ENCODE measurements around the gene INTS3. TPM values are rescaled to one million over a fixed set of nuclear protein-coding genes. Genes with fewer than 3 reads are reported as not detected.

Gene INTS3
- total RNA-seq, 2 experiments from 2014 or later: 53.6 to 57.2 TPM

DNA sequence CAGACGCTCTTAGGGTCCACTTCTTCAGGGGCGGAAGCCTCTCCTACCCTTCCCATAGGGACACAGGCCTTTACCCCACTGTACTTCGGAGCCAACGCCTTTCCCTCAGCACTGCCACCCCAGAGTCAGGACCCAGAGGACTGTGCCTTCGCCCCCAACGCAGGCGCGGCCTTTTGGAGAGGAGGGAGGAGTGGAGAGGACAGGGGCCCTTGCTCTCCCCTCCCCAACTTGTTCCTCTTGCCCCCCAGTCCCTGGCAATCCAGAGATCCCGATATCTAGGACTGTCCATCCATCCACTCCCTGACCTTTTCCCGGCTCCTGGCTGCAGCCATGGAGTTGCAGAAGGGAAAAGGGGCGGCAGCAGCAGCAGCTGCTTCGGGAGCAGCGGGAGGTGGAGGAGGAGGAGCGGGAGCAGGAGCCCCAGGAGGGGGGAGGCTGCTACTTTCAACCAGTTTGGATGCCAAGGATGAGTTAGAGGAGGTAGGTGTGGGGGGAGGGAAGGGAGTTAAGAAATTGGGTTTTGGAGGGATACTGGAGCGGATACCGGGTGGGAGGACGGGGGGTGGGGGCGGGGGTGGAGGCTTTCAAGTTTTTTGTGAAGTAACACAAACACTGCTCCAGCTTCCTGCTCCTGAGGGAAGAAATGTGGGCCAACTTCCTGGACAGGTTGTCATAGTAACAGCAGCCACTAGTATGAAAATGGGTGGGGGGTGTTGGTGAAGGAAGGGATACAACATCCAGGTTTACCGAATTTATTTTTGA, 636 bp downstream of the INTS3 start:
- ATAC-seq (ENCODE audit: low read depth): no peak
- Mint-ChIP-seq H3K4me3 (peak overlapping the region; percentile 96), H3K4me1 (peaks cover 25% of the 10 kb centered on the region), H3K27ac (peak overlapping the region; percentile 94), H3K27me3 (no peaks in the 10 kb centered on the region), H3K9me3 (no peaks in the 10 kb centered on the region), H3K36me3 (peaks cover 4% of the 10 kb centered on the region)
- POLR2A ChIA-PET: interaction anchor here (0.6 to 2.5 kb wide), 11 partner anchors 47 to 424 kb away, joined by 3 to 11 read pairs (median 5); partner anchors contain the start of genes CHTOP, JTB, RPS27 and SLC27A3
- DNase-seq: peak; percentile 55

DNA sequence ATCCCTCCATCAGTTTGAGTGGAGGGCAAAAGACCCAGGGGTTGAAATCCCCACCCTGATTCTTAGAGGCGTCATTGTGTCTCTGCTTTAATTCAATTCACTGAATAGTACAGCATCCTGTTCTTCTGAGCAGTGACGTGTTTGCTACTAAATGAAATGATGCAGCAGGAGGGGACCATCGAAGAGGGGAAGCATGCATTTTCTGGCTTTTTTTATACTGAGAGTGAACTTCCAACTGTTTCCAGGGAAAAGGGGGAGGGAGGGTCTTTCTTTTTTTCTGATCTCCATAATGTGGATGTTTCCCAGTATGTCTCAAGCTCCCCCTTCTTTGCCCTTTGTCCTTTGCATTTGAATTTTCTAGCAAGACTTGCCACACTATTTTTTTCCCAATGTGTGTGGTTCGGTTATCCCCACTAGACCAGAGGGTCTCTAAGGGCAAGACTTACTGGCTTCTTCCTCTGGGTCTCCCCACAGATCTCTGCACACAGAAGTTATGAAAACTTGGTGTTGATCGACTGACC, 2.7 kb downstream of the INTS3 start:
- Mint-ChIP-seq H3K4me1 (peaks cover 30% of the 10 kb centered on the region), H3K27ac (peak overlapping the region; percentile 56), H3K4me3 (peak overlapping the region; percentile 25), H3K27me3 (no peaks in the 10 kb centered on the region), H3K36me3 (peaks cover 4% of the 10 kb centered on the region), H3K9me3 (no peaks in the 10 kb centered on the region)
- DNase-seq (no peak), ATAC-seq (ENCODE audit: low read depth) (no peak)
- POLR2A ChIA-PET: no interaction called here

DNA sequence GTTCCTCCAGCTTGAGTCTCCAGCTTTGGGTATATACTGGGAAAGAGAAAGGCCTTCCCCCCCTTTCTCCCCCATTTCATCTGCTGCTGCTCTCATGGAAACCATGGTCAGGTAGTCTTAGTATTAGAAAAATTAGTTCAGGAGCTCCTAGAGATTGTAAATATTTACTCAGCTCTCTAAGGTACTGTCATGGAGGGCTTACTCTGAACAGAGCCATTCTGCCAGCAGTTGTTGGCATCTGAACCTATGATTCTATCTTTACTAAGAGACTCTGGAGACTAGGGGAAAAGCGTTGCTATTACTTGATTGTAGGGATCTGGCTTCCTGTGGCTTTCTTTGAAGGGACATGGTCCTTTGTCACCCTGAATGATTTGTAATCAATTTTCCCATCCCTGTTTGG, 6.1 kb downstream of the INTS3 start:
- POLR2A ChIA-PET: no interaction called here
- no peak overlapping the region for H3K27ac Mint-ChIP-seq
- DNase-seq: no peak

DNA sequence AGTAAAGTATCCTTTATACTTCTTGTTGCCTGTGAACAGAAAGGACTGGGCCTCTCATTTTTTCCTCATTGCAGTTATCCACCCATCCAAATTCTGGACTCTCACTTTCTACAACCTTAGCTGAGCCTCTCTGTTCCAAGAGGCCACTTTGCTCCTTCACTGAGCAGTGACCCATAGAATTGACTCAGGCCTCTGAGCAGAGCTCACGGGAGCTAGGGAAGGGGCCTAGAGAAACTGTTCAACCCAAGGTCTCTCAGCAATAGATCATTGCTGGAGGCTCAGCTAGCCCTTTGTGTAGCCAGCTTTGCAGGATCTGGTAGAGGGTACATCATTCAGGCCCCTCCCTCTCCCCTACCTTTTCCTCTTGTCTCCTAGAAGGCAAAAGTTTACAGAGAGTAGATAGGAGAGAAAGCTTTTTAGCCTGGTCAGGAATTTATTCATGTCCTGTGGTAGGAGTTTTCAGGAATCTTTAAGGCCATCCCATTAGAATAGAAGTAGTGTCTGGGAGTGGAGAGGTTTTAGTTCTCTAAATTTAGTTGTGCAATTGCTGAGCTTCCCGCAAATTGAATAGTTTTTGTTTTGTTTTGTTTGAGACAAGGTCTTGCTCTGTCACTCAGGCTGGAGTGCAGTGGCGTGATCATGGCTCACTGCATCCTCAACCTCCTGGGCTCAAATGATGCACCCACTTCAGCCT, 6.7 kb downstream of the INTS3 start:
- no peak overlapping the region for H3K27ac Mint-ChIP-seq
- peaks cover 8% of the 10 kb centered on the region for H3K36me3 Mint-ChIP-seq
- H3K9me3 Mint-ChIP-seq: no peaks in the 10 kb centered on the region
- H3K27me3 Mint-ChIP-seq: no peaks in the 10 kb centered on the region
- no peak overlapping the region for H3K4me3 Mint-ChIP-seq
- no peak for DNase-seq
- no peak for ATAC-seq (ENCODE audit: low read depth)
- H3K4me1 Mint-ChIP-seq: peaks cover 19% of the 10 kb centered on the region
- POLR2A ChIA-PET: no interaction called here

More for the DNA sequence above, 6.1 kb downstream of the INTS3 start:
- H3K36me3 Mint-ChIP-seq: peaks cover 8% of the 10 kb centered on the region
- H3K4me3 Mint-ChIP-seq: no peak overlapping the region
- peaks cover 25% of the 10 kb centered on the region for H3K4me1 Mint-ChIP-seq
- H3K9me3 Mint-ChIP-seq: no peaks in the 10 kb centered on the region
- no peak for ATAC-seq (ENCODE audit: low read depth)
- H3K27me3 Mint-ChIP-seq: no peaks in the 10 kb centered on the region

DNA sequence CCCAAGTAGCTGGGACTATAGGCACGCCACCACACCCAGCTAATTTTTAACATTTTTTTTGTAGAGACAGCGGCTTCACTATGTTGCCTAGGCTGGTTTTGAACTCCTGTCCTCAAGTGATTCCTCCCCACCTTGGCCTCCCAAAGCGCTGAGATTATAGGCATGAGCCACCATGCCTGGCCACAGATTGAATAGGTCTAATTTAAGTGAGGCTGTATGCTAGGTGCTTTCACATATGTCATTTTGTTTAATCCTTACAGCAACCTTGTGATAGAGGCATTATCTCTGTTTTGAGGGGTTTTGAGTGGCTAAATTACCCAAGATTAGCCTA, 7.2 kb downstream of the INTS3 start:
- Mint-ChIP-seq H3K4me1 (peaks cover 16% of the 10 kb centered on the region), H3K36me3 (peaks cover 8% of the 10 kb centered on the region), H3K4me3 (no peak overlapping the region), H3K27me3 (no peaks in the 10 kb centered on the region), H3K27ac (no peak overlapping the region), H3K9me3 (no peaks in the 10 kb centered on the region)
- POLR2A ChIA-PET: no interaction called here
- DNase-seq (no peak), ATAC-seq (ENCODE audit: low read depth) (no peak)

DNA sequence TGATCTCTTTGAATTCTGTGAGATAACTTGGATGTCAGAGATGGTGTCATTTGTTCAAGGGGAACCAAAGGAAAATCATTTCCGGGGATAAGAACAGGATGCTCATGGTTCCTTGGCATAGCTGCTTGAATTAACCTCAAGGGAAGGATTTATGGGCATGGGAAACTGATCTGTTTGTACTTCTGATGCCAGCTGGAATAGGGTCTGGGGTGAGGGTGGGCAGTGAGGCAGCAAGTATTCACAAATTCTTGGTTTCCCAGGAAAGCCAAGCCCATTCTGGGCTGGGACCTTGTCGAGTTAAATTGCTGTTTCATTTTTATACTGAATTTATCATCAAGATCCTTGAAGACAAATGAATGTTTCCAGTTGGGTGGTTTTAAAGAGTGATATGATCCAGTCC, 14.1 kb downstream of the INTS3 start:
- Mint-ChIP-seq H3K9me3 (no peaks in the 10 kb centered on the region), H3K4me3 (no peak overlapping the region), H3K27ac (no peak overlapping the region), H3K36me3 (peaks cover 18% of the 10 kb centered on the region), H3K27me3 (no peaks in the 10 kb centered on the region), H3K4me1 (peaks cover 4% of the 10 kb centered on the region)
- DNase-seq (no peak), ATAC-seq (ENCODE audit: low read depth) (no peak)
- POLR2A ChIA-PET: no interaction called here

DNA sequence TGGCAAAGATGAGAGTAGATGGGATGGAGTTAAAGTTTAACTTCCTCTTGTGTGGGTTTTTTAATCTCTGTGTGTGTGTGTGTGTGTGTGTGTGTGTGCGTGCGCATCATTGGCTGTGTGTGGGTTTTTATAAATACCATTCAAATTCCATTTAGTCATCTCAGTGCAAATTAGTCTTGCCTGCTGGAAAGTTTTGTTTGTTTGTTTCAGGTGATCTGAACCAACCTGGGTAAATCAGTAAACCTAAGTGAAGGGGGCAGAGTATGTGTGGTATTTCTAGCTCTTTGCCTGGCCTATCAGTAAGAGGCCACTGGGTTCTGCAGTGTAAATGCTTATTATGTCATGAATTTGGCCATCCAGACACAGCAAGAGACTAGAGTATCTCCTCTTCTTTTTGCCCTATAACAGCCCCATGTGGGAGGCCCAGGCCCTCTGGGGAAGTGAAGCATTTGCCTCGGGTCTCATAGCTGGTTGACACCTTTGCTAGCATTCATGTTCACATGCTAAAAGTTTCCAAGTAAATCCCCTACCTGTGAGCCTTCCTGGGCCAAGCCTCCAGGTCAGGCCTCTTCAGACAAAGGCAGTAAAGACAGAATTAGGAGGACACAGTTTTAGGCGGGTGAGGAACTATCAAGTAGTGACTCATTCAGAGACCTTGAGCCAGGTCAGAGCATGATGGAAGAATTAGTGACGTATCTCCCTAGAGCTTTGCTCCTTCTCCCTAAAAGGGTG, 14.7 kb downstream of the INTS3 start:
- DNase-seq (no peak), ATAC-seq (ENCODE audit: low read depth) (no peak)
- POLR2A ChIA-PET: no interaction called here
- Mint-ChIP-seq H3K27me3 (no peaks in the 10 kb centered on the region), H3K27ac (no peak overlapping the region), H3K9me3 (no peaks in the 10 kb centered on the region), H3K4me3 (no peak overlapping the region), H3K4me1 (peaks cover 4% of the 10 kb centered on the region), H3K36me3 (peaks cover 17% of the 10 kb centered on the region)

DNA sequence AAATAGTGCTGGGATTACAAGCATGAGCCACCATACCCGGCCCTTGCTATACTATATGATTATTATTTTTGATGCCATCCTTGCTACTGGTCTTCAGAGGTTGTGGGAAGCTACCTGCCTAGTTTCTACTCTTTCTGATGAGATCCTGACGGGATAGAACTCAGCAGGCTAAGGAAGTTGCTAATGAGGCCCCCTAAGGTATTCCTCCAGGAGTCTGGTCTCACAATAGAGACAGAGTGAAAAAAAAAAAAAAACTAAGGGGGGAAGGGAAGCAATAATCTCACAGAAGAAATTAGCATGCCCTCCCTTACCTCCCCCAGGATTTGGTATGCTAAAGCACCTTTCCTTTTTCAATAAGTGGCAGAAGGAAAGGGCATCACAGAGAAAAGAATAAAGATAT, 17.6 kb downstream of the INTS3 start:
- Mint-ChIP-seq H3K9me3 (no peaks in the 10 kb centered on the region), H3K36me3 (peaks cover 21% of the 10 kb centered on the region), H3K27ac (no peak overlapping the region), H3K27me3 (no peaks in the 10 kb centered on the region), H3K4me3 (no peak overlapping the region), H3K4me1 (peaks cover 7% of the 10 kb centered on the region)
- ATAC-seq (ENCODE audit: low read depth) (no peak), DNase-seq (no peak)
- POLR2A ChIA-PET: no interaction called here

DNA sequence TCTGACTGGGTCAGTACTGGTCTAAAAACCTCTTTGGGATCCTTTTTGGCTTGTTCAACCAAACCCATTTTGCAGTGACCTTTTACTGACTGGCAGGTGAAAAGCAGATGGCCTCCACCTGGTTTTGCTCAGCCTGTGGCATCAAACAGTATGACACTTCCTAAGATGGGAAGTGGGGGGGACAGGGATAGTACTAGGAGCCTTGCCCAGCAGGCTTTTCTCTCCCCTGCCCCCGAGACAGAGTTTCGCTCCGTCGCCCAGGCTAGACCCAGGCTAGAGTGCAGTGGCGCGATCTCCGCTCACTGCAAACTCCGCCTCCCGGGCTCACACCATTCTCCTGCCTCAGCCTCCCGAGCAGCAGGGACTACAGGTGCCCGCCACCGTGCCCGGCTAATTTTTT, 18.3 kb downstream of the INTS3 start:
- peaks cover 7% of the 10 kb centered on the region for H3K4me1 Mint-ChIP-seq
- ATAC-seq (ENCODE audit: low read depth) (no peak), DNase-seq (no peak)
- POLR2A ChIA-PET: no interaction called here
- no peaks in the 10 kb centered on the region for H3K9me3 Mint-ChIP-seq
- no peak overlapping the region for H3K4me3 Mint-ChIP-seq
- no peak overlapping the region for H3K27ac Mint-ChIP-seq
- H3K36me3 Mint-ChIP-seq: peaks cover 21% of the 10 kb centered on the region
- no peaks in the 10 kb centered on the region for H3K27me3 Mint-ChIP-seq

DNA sequence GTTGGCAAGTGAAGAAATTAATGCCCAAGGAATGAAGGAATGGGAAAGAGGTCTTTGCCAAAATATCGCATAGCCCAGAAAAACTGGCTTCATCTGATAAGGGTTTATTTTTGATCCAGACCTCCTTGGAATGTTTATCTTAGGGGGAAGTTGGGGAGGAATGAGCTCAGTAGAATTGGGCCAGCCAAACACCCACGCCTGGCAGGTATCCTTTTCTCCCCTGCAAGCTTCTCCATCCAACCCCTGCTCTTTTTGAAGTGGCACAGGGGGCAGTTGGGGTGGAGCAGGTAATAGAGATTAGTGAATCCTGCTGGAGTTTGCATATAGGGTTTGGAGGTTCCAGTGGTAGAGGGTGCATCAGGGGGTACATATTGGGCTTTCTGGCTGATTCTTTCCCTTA, 21.1 kb downstream of the INTS3 start:
- Mint-ChIP-seq H3K36me3 (peaks cover 19% of the 10 kb centered on the region), H3K27ac (peak overlapping the region; percentile 54), H3K4me1 (peaks cover 6% of the 10 kb centered on the region), H3K9me3 (no peaks in the 10 kb centered on the region), H3K27me3 (no peaks in the 10 kb centered on the region), H3K4me3 (no peak overlapping the region)
- POLR2A ChIA-PET: no interaction called here
- ATAC-seq (ENCODE audit: low read depth) (no peak), DNase-seq (no peak)

DNA sequence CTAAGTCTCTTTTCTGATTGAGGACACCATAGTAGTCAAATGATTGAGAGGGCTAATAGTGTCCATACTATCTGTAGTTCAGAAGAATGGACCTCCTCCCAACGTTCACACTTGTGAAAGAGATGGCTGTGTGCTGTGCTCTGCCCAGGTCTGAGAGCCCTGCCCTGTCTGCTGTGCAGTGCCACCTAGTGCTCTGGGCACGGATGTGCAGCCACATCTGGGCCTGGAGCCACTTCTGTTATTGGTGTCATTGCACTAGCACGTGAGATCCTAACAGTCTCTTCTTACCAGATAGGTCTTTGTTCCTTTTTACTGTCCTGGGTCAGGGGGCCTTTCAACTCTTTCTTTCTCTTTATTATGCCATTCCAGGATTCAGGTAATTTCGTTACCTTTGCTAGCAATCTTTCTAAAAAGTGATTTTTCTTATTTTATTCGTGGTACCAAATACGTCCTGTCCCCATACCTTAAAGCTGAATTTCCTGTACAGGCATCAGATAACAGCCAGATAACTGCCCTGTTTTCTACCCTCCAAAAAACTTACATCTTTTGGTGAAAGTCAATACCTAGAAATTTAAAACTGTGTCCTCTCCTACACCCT, 21.7 kb downstream of the INTS3 start:
- DNase-seq (peak; percentile 76), ATAC-seq (ENCODE audit: low read depth) (peak; percentile 99)
- Mint-ChIP-seq H3K27ac (peak overlapping the region; percentile 6), H3K9me3 (no peaks in the 10 kb centered on the region), H3K27me3 (no peaks in the 10 kb centered on the region), H3K4me3 (no peak overlapping the region), H3K36me3 (peaks cover 19% of the 10 kb centered on the region), H3K4me1 (peaks cover 6% of the 10 kb centered on the region)
- POLR2A ChIA-PET: no interaction called here

DNA sequence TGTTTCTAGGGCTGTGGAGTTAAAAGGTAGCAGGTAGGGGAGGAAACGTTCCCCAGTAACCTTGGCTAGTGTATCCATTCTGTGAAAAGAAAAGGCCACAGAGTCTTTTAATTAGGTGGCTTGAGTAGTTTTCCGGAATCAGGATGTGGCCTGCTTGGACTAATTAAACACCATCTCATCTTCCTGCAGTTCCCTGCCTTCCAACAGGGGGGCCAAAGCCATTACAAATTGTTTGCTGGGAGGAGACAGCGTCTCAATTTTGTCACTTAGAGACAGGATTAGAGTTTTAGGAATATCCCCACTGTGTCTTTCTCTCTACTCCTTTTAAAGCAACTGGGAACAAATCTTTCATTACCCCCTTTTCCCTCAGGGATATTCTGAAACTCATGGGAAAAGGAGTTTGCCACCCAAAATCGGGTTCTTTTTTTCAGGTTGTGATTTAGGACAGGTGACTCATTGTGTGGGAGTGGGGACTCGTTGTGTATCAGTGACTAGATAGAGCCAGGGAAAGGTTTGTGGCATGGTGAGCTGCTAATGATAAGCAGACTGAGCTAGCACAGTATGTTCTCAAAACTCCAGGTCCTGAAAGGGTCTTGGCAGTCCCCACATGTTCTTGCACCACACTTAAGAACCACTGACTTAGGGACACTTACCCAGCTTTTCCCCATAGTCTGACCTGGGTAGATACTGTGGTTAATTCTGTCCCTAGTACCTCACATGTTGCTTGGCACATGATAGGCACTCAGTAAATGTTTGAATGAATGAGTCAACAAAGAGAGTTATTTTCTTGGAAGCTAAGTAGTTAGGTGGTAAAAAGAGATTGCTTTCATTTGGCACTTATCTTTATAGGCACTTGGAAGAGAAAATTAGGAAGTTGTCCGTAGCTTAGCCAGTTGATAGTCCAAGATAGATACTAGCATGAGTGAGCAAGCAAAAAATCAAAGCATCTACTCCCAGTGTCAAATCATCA, 22.5 kb downstream of the INTS3 start:
- no peak for ATAC-seq (ENCODE audit: low read depth)
- no peak overlapping the region for H3K27ac Mint-ChIP-seq

More for the DNA sequence above, 22.5 kb downstream of the INTS3 start:
- Mint-ChIP-seq H3K36me3 (peaks cover 19% of the 10 kb centered on the region), H3K27me3 (no peaks in the 10 kb centered on the region), H3K4me1 (peaks cover 6% of the 10 kb centered on the region), H3K9me3 (no peaks in the 10 kb centered on the region), H3K4me3 (no peak overlapping the region)
- POLR2A ChIA-PET: no interaction called here
- DNase-seq: no peak

All from activated naive CD8-positive, alpha-beta T cell treated with anti-CD3 and anti-CD28 coated beads, Interleukin-2, amount 10 ng/mL, durations not matched to agents 7 days and 5 days (primary cell).